HUES48 (cell line): Measurements from ENCODE around the gene LLGL1.

Experiments
- H3K27ac ChIP-seq: one replicate; pipeline ENCODE4 v1.7.0; 2013; ENCODE audit warnings: low read depth, low read length, inconsistent platforms
- H3K27me3 ChIP-seq: 2 replicates; pipeline ENCODE4 v1.6.1; 2013; ENCODE audit warnings: mild to moderate bottlenecking, low read length; ENCODE audit not compliant: control insufficient read depth, insufficient read depth
- H3K36me3 ChIP-seq: 2 replicates; pipeline ENCODE4 v1.6.1; 2013; ENCODE audit warnings: low read length; ENCODE audit not compliant: control insufficient read depth, insufficient read depth
- H3K4me1 ChIP-seq: 2 replicates; pipeline ENCODE4 v1.6.1; 2013; ENCODE audit warnings: mild to moderate bottlenecking, low read length; ENCODE audit not compliant: control insufficient read depth, insufficient read depth
- H3K4me3 ChIP-seq: 2 replicates; pipeline ENCODE4 v1.5.1; 2013; ENCODE audit warnings: mild to moderate bottlenecking, low read depth, low read length
- H3K9ac ChIP-seq: 2 replicates; pipeline ENCODE4 v1.6.1; 2013; ENCODE audit warnings: mild to moderate bottlenecking, low read depth, low read length, moderate library complexity
- H3K9me3 ChIP-seq: 2 replicates; pipeline ENCODE4 v1.6.1; 2013; ENCODE audit warnings: low read length; ENCODE audit not compliant: control insufficient read depth, insufficient read depth

LLGL1 gene

GRCh38 chr17:18230288-18231141, 5.1 kb downstream of the LLGL1 start:
- no peak overlapping the region for H3K9ac ChIP-seq
- no peak overlapping the region for H3K27ac ChIP-seq
- no peaks in the 10 kb centered on the region for H3K27me3 ChIP-seq
- H3K9me3 ChIP-seq = no peaks in the 10 kb centered on the region
- no peak overlapping the region for H3K4me3 ChIP-seq
- H3K36me3 ChIP-seq = peaks cover 40% of the 10 kb centered on the region
- H3K4me1 ChIP-seq = 0 out of 2 replicates have a peak, but pooled peaks cover 5% of the 10 kb centered on the region

- H3K4me3 ChIP-seq = no peak overlapping the region
- 0 out of 2 replicates have a peak, but pooled peaks cover 5% of the 10 kb centered on the region for H3K4me1 ChIP-seq
- no peaks in the 10 kb centered on the region for H3K27me3 ChIP-seq
- no peak overlapping the region for H3K27ac ChIP-seq
- H3K36me3 ChIP-seq = peaks cover 47% of the 10 kb centered on the region
- no peaks in the 10 kb centered on the region for H3K9me3 ChIP-seq
- H3K9ac ChIP-seq = no peak overlapping the region
Measured at GRCh38 chr17:18231164-18231563, 5.7 kb downstream of the LLGL1 start.

DNA sequence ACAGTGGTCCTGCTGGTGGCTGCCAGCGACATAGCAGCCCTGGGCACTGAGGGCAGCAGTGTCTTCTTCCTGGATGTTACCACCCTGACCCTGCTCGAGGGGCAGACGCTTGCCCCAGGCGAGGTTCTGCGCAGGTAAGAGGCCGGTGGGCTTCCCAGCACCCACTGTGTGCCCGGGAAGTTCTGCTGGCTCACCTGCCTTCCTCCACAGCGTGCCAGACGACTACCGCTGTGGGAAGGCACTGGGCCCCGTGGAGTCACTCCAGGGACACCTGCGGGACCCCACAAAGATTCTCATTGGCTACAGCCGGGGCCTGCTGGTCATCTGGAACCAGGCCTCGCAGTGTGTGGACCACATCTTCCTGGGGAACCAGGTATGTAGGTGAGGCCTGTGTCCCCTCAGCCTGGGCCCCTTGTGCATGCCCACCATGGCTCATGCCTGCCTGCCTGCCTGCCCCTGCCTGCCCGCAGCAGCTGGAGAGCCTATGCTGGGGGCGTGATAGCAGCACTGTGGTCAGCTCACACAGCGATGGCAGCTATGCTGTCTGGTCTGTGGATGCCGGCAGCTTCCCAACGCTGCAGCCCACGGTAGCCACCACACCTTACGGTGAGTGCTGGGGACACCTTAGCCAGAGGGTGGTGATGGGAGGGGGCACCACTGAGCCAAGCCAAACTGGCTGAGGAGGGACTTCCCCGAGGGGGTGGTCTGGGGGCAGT, 8.5 kb downstream of the LLGL1 start:
- H3K36me3 ChIP-seq = peaks cover 72% of the 10 kb centered on the region

DNA sequence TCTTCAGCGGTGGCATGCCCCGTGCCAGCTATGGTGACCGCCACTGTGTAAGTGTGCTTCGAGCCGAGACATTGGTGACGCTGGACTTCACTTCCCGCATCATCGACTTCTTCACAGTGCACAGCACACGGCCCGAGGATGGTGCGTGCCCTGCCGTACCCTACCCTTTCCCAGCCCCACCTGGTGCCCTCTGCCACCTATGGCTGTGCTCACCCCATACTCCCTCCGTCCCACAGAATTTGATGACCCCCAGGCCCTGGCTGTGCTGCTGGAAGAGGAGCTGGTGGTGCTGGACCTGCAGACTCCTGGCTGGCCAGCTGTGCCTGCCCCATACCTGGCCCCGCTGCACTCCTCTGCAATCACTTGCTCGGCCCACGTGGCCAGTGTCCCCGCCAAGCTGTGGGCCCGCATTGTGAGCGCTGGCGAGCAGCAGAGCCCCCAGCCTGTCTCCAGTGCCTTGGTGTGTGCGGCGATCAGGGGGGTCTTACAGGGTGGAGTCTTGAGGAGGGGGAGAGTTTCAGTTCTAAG, 9.5 kb downstream of the LLGL1 start:
- Histone ChIP-seq H3K27ac (no peak overlapping the region), H3K36me3 (peaks cover 80% of the 10 kb centered on the region)

More for the DNA sequence above, 8.5 kb downstream of the LLGL1 start:
- H3K4me1 ChIP-seq = no peaks in the 10 kb centered on the region
- H3K4me3 ChIP-seq = no peak overlapping the region
- no peaks in the 10 kb centered on the region for H3K27me3 ChIP-seq
- no peaks in the 10 kb centered on the region for H3K9me3 ChIP-seq
- no peak overlapping the region for H3K27ac ChIP-seq
- no peak overlapping the region for H3K9ac ChIP-seq

GRCh38 chr17:18235743-18236256, 10.4 kb downstream of the LLGL1 start:
- H3K4me1 ChIP-seq = no peaks in the 10 kb centered on the region
- H3K4me3 ChIP-seq = no peak overlapping the region
- no peaks in the 10 kb centered on the region for H3K9me3 ChIP-seq
- no peak overlapping the region for H3K27ac ChIP-seq
- H3K27me3 ChIP-seq = no peaks in the 10 kb centered on the region
- H3K9ac ChIP-seq = no peak overlapping the region
- peaks cover 84% of the 10 kb centered on the region for H3K36me3 ChIP-seq

More for the DNA sequence above, 9.5 kb downstream of the LLGL1 start:
- H3K4me1 ChIP-seq = no peaks in the 10 kb centered on the region
- H3K4me3 ChIP-seq = no peak overlapping the region
- H3K9me3 ChIP-seq = no peaks in the 10 kb centered on the region
- H3K9ac ChIP-seq = no peak overlapping the region
- H3K27me3 ChIP-seq = no peaks in the 10 kb centered on the region

DNA sequence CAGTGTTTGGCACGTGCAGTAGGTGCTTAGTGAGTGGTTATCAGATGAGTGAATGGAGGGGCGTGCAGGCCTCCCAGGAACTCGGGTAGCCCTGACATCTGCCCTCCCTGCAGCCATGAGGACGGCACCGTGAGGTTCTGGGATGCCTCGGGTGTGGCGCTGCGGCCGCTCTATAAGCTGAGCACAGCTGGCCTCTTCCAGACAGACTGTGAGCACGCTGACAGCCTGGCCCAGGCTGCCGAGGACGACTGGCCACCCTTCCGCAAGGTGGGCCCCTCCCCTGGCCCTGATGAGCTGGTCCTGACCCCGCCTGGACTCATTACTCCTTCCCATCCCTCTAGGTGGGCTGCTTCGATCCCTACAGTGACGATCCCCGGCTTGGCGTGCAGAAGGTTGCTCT, 11.1 kb downstream of the LLGL1 start:
- Histone ChIP-seq H3K27ac (no peak overlapping the region), H3K9me3 (no peaks in the 10 kb centered on the region), H3K27me3 (no peaks in the 10 kb centered on the region), H3K36me3 (peaks cover 91% of the 10 kb centered on the region), H3K4me1 (no peaks in the 10 kb centered on the region), H3K4me3 (no peak overlapping the region), H3K9ac (no peak overlapping the region)

GRCh38 chr17:18237461-18237860, 12.0 kb downstream of the LLGL1 start:
- Histone ChIP-seq H3K36me3 (peaks cover 93% of the 10 kb centered on the region), H3K4me3 (no peak overlapping the region), H3K27ac (no peak overlapping the region), H3K4me1 (no peaks in the 10 kb centered on the region), H3K9me3 (no peaks in the 10 kb centered on the region), H3K27me3 (no peaks in the 10 kb centered on the region), H3K9ac (no peak overlapping the region)

GRCh38 chr17:18238299-18238698, 12.9 kb downstream of the LLGL1 start:
- H3K27ac ChIP-seq = no peak overlapping the region
- H3K9me3 ChIP-seq = no peaks in the 10 kb centered on the region
- H3K27me3 ChIP-seq = no peaks in the 10 kb centered on the region
- no peak overlapping the region for H3K4me3 ChIP-seq
- no peak overlapping the region for H3K9ac ChIP-seq
- peaks cover 91% of the 10 kb centered on the region for H3K36me3 ChIP-seq
- no peaks in the 10 kb centered on the region for H3K4me1 ChIP-seq

DNA sequence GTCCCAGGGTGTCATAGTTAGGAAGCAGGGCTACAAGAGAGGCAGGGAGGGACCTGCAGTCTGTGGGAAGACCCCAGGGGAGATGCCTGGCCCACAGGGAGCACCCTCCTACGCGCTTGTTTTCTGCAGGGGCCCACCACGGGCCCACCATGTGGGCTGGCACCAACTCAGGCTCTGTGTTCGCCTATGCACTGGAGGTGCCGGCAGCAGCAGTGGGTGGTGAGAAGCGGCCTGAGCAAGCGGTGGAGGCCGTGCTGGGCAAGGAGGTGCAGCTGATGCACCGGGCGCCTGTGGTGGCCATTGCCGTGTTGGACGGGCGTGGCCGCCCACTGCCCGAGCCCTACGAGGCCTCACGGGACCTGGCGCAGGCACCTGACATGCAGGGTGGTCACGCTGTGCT, 15.0 kb downstream of the LLGL1 start:
- Histone ChIP-seq H3K36me3 (peaks cover 86% of the 10 kb centered on the region), H3K9me3 (no peaks in the 10 kb centered on the region), H3K9ac (no peak overlapping the region), H3K4me3 (no peak overlapping the region), H3K27ac (no peak overlapping the region), H3K4me1 (no peaks in the 10 kb centered on the region), H3K27me3 (no peaks in the 10 kb centered on the region)

DNA sequence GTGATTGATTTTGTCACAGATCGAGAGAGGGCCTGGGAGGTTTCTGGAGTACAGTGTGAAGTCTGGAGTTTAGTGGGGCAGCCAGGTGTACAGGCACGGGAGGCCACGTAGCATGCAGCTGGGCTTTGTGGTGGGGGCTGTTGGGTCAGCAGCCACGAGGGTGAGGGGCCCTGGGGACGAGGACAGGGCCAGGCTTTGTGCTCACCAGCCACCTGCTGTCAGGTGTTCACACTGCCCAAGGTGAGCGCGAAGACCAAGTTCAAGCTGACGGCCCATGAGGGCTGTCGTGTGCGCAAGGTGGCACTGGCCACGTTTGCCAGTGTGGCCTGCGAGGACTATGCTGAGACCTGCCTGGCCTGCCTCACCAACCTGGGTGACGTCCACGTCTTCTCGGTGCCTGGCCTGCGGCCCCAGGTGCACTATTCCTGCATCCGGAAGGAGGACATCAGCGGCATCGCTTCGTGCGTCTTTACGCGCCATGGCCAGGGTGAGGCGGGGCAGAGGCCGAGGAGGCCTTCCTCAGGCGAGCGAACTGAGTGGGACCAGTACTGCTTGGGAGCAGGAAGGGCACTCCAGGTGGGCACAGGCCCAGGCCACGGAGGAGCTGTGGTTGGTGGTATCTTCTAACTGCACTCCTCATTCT, 15.9 kb downstream of the LLGL1 start:
- Histone ChIP-seq H3K27ac (no peak overlapping the region), H3K9me3 (no peaks in the 10 kb centered on the region), H3K9ac (no peak overlapping the region), H3K27me3 (no peaks in the 10 kb centered on the region), H3K36me3 (peaks cover 86% of the 10 kb centered on the region), H3K4me1 (peaks cover 3% of the 10 kb centered on the region; the same call in 1 of the 2 replicates), H3K4me3 (no peak overlapping the region)
